Measurements from ENCODE around the gene PCID2. TPM values are rescaled to one million over a fixed set of nuclear protein-coding genes. Genes with fewer than 3 reads are reported as not detected.

PCID2 gene
- total RNA-seq, 1 donor from 2014 or later, result 51.2 TPM

GRCh38 chr13:113157929-113158747 lies 50.3 kb downstream of the PCID2 start, which contains the start of gene PROZ:
TSS of gene PROZ (plus strand) at chr13:113158648. CDS start at chr13:113158661, 13 bp downstream.
- TF ChIP-seq CTCF (IDR thresholded peaks at IDR 0.05; ENCODE audit: unreplicated experiment), result no peak
- Mint-ChIP-seq H3K4me3 (no peak within 1 kb of the TSS), H3K36me3 (no peaks in the 10 kb centered on the region), H3K9me3 (peaks cover 5% of the 10 kb centered on the region), H3K4me1 (peaks cover 4% of the 10 kb centered on the region), H3K27me3 (ENCODE audit: low read depth) (peaks cover 24% of the 10 kb centered on the region), H3K27ac (no peak within 1 kb of the TSS)
- DNase-seq (ENCODE audit: low spot score in 2 of 2, unreplicated experiment in 2 of 2), result no peak

GRCh38 chr13:113157206-113157928 lies 51.1 kb downstream of the PCID2 start:
- peaks cover 10% of the 10 kb centered on the region for H3K4me1 Mint-ChIP-seq
- DNase-seq (ENCODE audit: low spot score in 2 of 2, unreplicated experiment in 2 of 2), result no peak
- peaks cover 24% of the 10 kb centered on the region for H3K27me3 Mint-ChIP-seq (ENCODE audit: low read depth)
- no peaks in the 10 kb centered on the region for H3K36me3 Mint-ChIP-seq
- H3K4me3 Mint-ChIP-seq, result no peak overlapping the region
- no peak overlapping the region for H3K27ac Mint-ChIP-seq
- H3K9me3 Mint-ChIP-seq, result peaks cover 5% of the 10 kb centered on the region
- no peak for TF ChIP-seq CTCF (IDR thresholded peaks at IDR 0.05; ENCODE audit: unreplicated experiment)

GRCh38 chr13:113155982-113156655 lies 52.4 kb downstream of the PCID2 start:
- DNase-seq (ENCODE audit: low spot score in 2 of 2, unreplicated experiment in 2 of 2), result no peak
- Mint-ChIP-seq H3K9me3 (peaks cover 5% of the 10 kb centered on the region), H3K4me1 (peaks cover 14% of the 10 kb centered on the region), H3K4me3 (no peak overlapping the region), H3K27ac (no peak overlapping the region), H3K36me3 (no peaks in the 10 kb centered on the region), H3K27me3 (ENCODE audit: low read depth) (peaks cover 30% of the 10 kb centered on the region)
- no peak for TF ChIP-seq CTCF (IDR thresholded peaks at IDR 0.05; ENCODE audit: unreplicated experiment)

GRCh38 chr13:113155201-113155600 lies 53.3 kb downstream of the PCID2 start:
- TF ChIP-seq CTCF (IDR thresholded peaks at IDR 0.05; ENCODE audit: unreplicated experiment), result no peak
- peak overlapping the region; percentile 23 for H3K27ac Mint-ChIP-seq
- H3K4me3 Mint-ChIP-seq, result no peak overlapping the region
- H3K9me3 Mint-ChIP-seq, result peaks cover 5% of the 10 kb centered on the region
- peaks cover 15% of the 10 kb centered on the region for H3K4me1 Mint-ChIP-seq
- DNase-seq (ENCODE audit: low spot score in 2 of 2, unreplicated experiment in 2 of 2), result no peak
- peaks cover 27% of the 10 kb centered on the region for H3K27me3 Mint-ChIP-seq (ENCODE audit: low read depth)
- no peaks in the 10 kb centered on the region for H3K36me3 Mint-ChIP-seq

GRCh38 chr13:113153810-113154748 lies 54.4 kb downstream of the PCID2 start:
- Mint-ChIP-seq H3K27ac (peak overlapping the region; percentile 88), H3K27me3 (ENCODE audit: low read depth) (peaks cover 25% of the 10 kb centered on the region), H3K4me3 (peak overlapping the region; percentile 72), H3K4me1 (peaks cover 13% of the 10 kb centered on the region), H3K36me3 (no peaks in the 10 kb centered on the region), H3K9me3 (peaks cover 5% of the 10 kb centered on the region)
- TF ChIP-seq CTCF (IDR thresholded peaks at IDR 0.05; ENCODE audit: unreplicated experiment), result no peak
- peak; percentile 69 to 75 for DNase-seq (ENCODE audit: low spot score in 2 of 2, unreplicated experiment in 2 of 2)
